ENCODE measurements around the gene NYAP2.

Gene NYAP2

GRCh38 chr2:225465827-225466226 lies 66.3 kb downstream of the NYAP2 start:
- ChIA-PET POLR2A (no interaction called here), CTCF (no interaction called here)
- DNase-seq (ENCODE audit: extremely low spot score), result no peak
- TF ChIP-seq LEF1 (IDR thresholded peaks at IDR 0.05; ENCODE audit: borderline replicate concordance) (no peak), FOXA1 (IDR thresholded peaks at IDR 0.05) (no peak), BHLHE40 (IDR thresholded peaks at IDR 0.05; ENCODE audit: borderline replicate concordance) (no peak), ELF4 (IDR thresholded peaks at IDR 0.05) (no peak), HDGF (IDR thresholded peaks at IDR 0.05; ENCODE audit: borderline replicate concordance) (no peak), PKNOX1 (IDR thresholded peaks at IDR 0.05) (no peak), SUZ12 (IDR thresholded peaks at IDR 0.05) (no peak)

- ChIA-PET CTCF (no interaction called here), POLR2A (no interaction called here)
- no peak for DNase-seq (ENCODE audit: extremely low spot score)
- no peak for TF ChIP-seq ZNF384 (IDR thresholded peaks at IDR 0.05)
- TF ChIP-seq ARNT (IDR thresholded peaks at IDR 0.05), result no peak
- no peak for TF ChIP-seq LEF1 (IDR thresholded peaks at IDR 0.05; ENCODE audit: borderline replicate concordance)
- no peak for TF ChIP-seq FOXM1 (IDR thresholded peaks at IDR 0.05; ENCODE audit: borderline replicate concordance)
- no peak for TF ChIP-seq SP1 (IDR thresholded peaks at IDR 0.05)
- no peak for TF ChIP-seq BHLHE40 (IDR thresholded peaks at IDR 0.05; ENCODE audit: borderline replicate concordance)
- no peak for TF ChIP-seq CTBP1 (IDR thresholded peaks at IDR 0.05; ENCODE audit: borderline replicate concordance)
- no peak for TF ChIP-seq SUZ12 (IDR thresholded peaks at IDR 0.05)
- TF ChIP-seq NFRKB (IDR thresholded peaks at IDR 0.05), result no peak
- TF ChIP-seq FOXK2 (IDR thresholded peaks at IDR 0.05), result no peak
- no peak for TF ChIP-seq TARDBP (IDR thresholded peaks at IDR 0.05)
- TF ChIP-seq L3MBTL2 (conservative IDR thresholded peaks at IDR 0.05), result no peak
- TF ChIP-seq ELF4 (IDR thresholded peaks at IDR 0.05), result no peak
- TF ChIP-seq HDGF (IDR thresholded peaks at IDR 0.05; ENCODE audit: borderline replicate concordance), result no peak
- TF ChIP-seq FOXA1 (IDR thresholded peaks at IDR 0.05), result no peak
- TF ChIP-seq PKNOX1 (IDR thresholded peaks at IDR 0.05), result no peak
Measured at GRCh38 chr2:225466891-225467604, 67.5 kb downstream of the NYAP2 start.

GRCh38 chr2:225468131-225468530 lies 68.6 kb downstream of the NYAP2 start:
- CTCF ChIA-PET, result no interaction called here
- TF ChIP-seq FOXM1 (IDR thresholded peaks at IDR 0.05; ENCODE audit: borderline replicate concordance) (no peak), SUZ12 (IDR thresholded peaks at IDR 0.05) (no peak), ELF4 (IDR thresholded peaks at IDR 0.05) (no peak), FOXK2 (IDR thresholded peaks at IDR 0.05) (no peak), FOXA1 (IDR thresholded peaks at IDR 0.05) (no peak), ARNT (IDR thresholded peaks at IDR 0.05) (no peak), HDGF (IDR thresholded peaks at IDR 0.05; ENCODE audit: borderline replicate concordance) (no peak), SP1 (IDR thresholded peaks at IDR 0.05) (no peak), NFRKB (IDR thresholded peaks at IDR 0.05) (no peak), L3MBTL2 (conservative IDR thresholded peaks at IDR 0.05) (no peak), ZNF384 (IDR thresholded peaks at IDR 0.05) (no peak), TARDBP (IDR thresholded peaks at IDR 0.05) (no peak), CTBP1 (IDR thresholded peaks at IDR 0.05; ENCODE audit: borderline replicate concordance) (no peak), PKNOX1 (IDR thresholded peaks at IDR 0.05) (no peak)
- no peak for DNase-seq (ENCODE audit: extremely low spot score)

GRCh38 chr2:225471039-225471438 lies 71.5 kb downstream of the NYAP2 start:
- no peak for DNase-seq (ENCODE audit: extremely low spot score)
- CTCF ChIA-PET, result no interaction called here
- no peak for TF ChIP-seq L3MBTL2 (conservative IDR thresholded peaks at IDR 0.05)
- TF ChIP-seq FOXK2 (IDR thresholded peaks at IDR 0.05), result no peak
- no peak for TF ChIP-seq LEF1 (IDR thresholded peaks at IDR 0.05; ENCODE audit: borderline replicate concordance)
- TF ChIP-seq BHLHE40 (IDR thresholded peaks at IDR 0.05; ENCODE audit: borderline replicate concordance), result no peak
- no peak for TF ChIP-seq ZNF384 (IDR thresholded peaks at IDR 0.05)
- TF ChIP-seq PKNOX1 (IDR thresholded peaks at IDR 0.05), result no peak
- TF ChIP-seq SUZ12 (IDR thresholded peaks at IDR 0.05), result no peak
- TF ChIP-seq ELF4 (IDR thresholded peaks at IDR 0.05), result no peak
- TF ChIP-seq HDGF (IDR thresholded peaks at IDR 0.05; ENCODE audit: borderline replicate concordance), result no peak
- TF ChIP-seq SP1 (IDR thresholded peaks at IDR 0.05), result no peak
- TF ChIP-seq FOXA1 (IDR thresholded peaks at IDR 0.05), result no peak
- no peak for TF ChIP-seq ARNT (IDR thresholded peaks at IDR 0.05)

More at GRCh38 chr2:225468131-225468530, 68.6 kb downstream of the NYAP2 start:
- POLR2A ChIA-PET, result no interaction called here

GRCh38 chr2:225471482-225471881 lies 72.0 kb downstream of the NYAP2 start:
- POLR2A ChIA-PET, result no interaction called here
- no peak for TF ChIP-seq BHLHE40 (IDR thresholded peaks at IDR 0.05; ENCODE audit: borderline replicate concordance)
- no peak for TF ChIP-seq FOXK2 (IDR thresholded peaks at IDR 0.05)
- TF ChIP-seq SP1 (IDR thresholded peaks at IDR 0.05), result no peak
- no peak for TF ChIP-seq TARDBP (IDR thresholded peaks at IDR 0.05)
- no peak for TF ChIP-seq L3MBTL2 (conservative IDR thresholded peaks at IDR 0.05)
- TF ChIP-seq HDGF (IDR thresholded peaks at IDR 0.05; ENCODE audit: borderline replicate concordance), result no peak
- no peak for TF ChIP-seq ELF4 (IDR thresholded peaks at IDR 0.05)
- TF ChIP-seq ZNF384 (IDR thresholded peaks at IDR 0.05), result no peak
- no peak for TF ChIP-seq PKNOX1 (IDR thresholded peaks at IDR 0.05)
- TF ChIP-seq NFRKB (IDR thresholded peaks at IDR 0.05), result no peak
- TF ChIP-seq CTBP1 (IDR thresholded peaks at IDR 0.05; ENCODE audit: borderline replicate concordance), result no peak
- TF ChIP-seq SUZ12 (IDR thresholded peaks at IDR 0.05), result no peak
- no peak for TF ChIP-seq FOXA1 (IDR thresholded peaks at IDR 0.05)
- no peak for TF ChIP-seq ARNT (IDR thresholded peaks at IDR 0.05)
- DNase-seq (ENCODE audit: extremely low spot score), result no peak
- CTCF ChIA-PET, result no interaction called here

More at GRCh38 chr2:225471039-225471438, 71.5 kb downstream of the NYAP2 start:
- POLR2A ChIA-PET, result no interaction called here

All from HEK293T (cell line).